IMR-90 (cell line): ENCODE measurements around the gene AP2M1. TPM values are rescaled to one million over a fixed set of nuclear protein-coding genes. Genes with fewer than 3 reads are reported as not detected.

Experiments
- ATAC-seq: fragments of 200-7000 bp; cut with Tn5 transposase; 2 replicates; pipeline ENCODE4 v1.9.1; 2020; ENCODE audit warnings: low read depth, mild to moderate bottlenecking, moderate library complexity
- BruUV-seq: library from RNA; stranded (reverse); fragments of 400-500 nt; replicated peaks from 2 replicates; lab custom pipeline; 2021; lab: Mats Ljungman, UMichigan
- CTCF ChIA-PET: fragments of 300-600 bp; formaldehyde crosslinking; extraction: SDS; loops from one replicate; lab custom pipeline; 2021; ENCODE audit warnings: antibody characterized with exemption; lab: Yijun Ruan, JAX
- POLR2A ChIA-PET: fragments of 300-600 bp; sonication (Branson Sonifier 250); formaldehyde crosslinking; loops from one replicate; lab custom pipeline; 2022; ENCODE audit warnings: antibody characterized with exemption; ENCODE audit not compliant: unreplicated experiment; lab: Charles Lee
- DNase-seq: peaks from one replicate; pipeline ENCODE4 v3.0.0; 2013
- H2AFZ ChIP-seq: replicated peaks from 2 replicates; pipeline ENCODE3; 2013; ENCODE audit warnings: low read length, mild to moderate bottlenecking; ENCODE audit not compliant: poor library complexity
- H2AK5ac ChIP-seq: 2 replicates; pipeline ENCODE4 v1.6.1; 2013; ENCODE audit warnings: low read depth, low read length, inconsistent platforms
- H2AK9ac ChIP-seq: replicated peaks from 2 replicates; pipeline ENCODE3; 2013; ENCODE audit warnings: mild to moderate bottlenecking, low read depth, low read length, moderate library complexity; ENCODE audit not compliant: poor library complexity
- H2BK120ac ChIP-seq: 2 replicates; pipeline ENCODE4 v1.6.1; 2013; ENCODE audit warnings: low read depth, low read length, inconsistent platforms
- H2BK15ac ChIP-seq: 3 replicates; pipeline ENCODE4 v1.6.1; 2013; ENCODE audit warnings: low read depth, low read length, inconsistent platforms
- H2BK20ac ChIP-seq: 2 replicates; pipeline ENCODE4 v1.6.1; 2013; ENCODE audit warnings: low read depth, mild to moderate bottlenecking, inconsistent platforms, low read length, moderate library complexity
- H2BK5ac ChIP-seq: 2 replicates; pipeline ENCODE4 v1.6.1; 2013; ENCODE audit warnings: mild to moderate bottlenecking, low read depth, low read length, inconsistent platforms; ENCODE audit not compliant: poor library complexity, severe bottlenecking
- H3K14ac ChIP-seq: replicated peaks from 2 replicates; pipeline ENCODE4 v1.6.1; 2013; ENCODE audit warnings: low read depth, low read length, inconsistent platforms
- H3K18ac ChIP-seq: 2 replicates; pipeline ENCODE4 v1.6.1; 2013; ENCODE audit warnings: low read depth, low read length, control low read depth
- H3K23ac ChIP-seq: 2 replicates; pipeline ENCODE4 v1.6.1; 2013; ENCODE audit warnings: low read depth, low read length, inconsistent platforms
- H3K27ac ChIP-seq: 2 replicates; pipeline ENCODE4 v1.5.1; 2013; ENCODE audit warnings: mild to moderate bottlenecking, control low read depth, low read length; ENCODE audit not compliant: insufficient read depth
- H3K27me3 ChIP-seq: 2 replicates; pipeline ENCODE4 v1.6.1; 2013; ENCODE audit warnings: low read length; ENCODE audit not compliant: control insufficient read depth, insufficient read depth
- H3K36me3 ChIP-seq: 2 replicates; pipeline ENCODE4 v1.6.1; 2013; ENCODE audit warnings: low read length, mixed read lengths; ENCODE audit not compliant: control insufficient read depth, insufficient read depth
- H3K4ac ChIP-seq: 2 replicates; pipeline ENCODE4 v1.6.1; 2013; ENCODE audit warnings: low read depth, low read length, inconsistent platforms
- H3K4me1 ChIP-seq: 2 replicates; pipeline ENCODE4 v1.6.1; 2013; ENCODE audit warnings: low read length, mixed read lengths; ENCODE audit not compliant: control insufficient read depth, insufficient read depth
- H3K4me2 ChIP-seq: 2 replicates; pipeline ENCODE4 v1.6.1; 2013; ENCODE audit warnings: low read depth, mild to moderate bottlenecking, control low read depth, low read length, moderate library complexity
- H3K4me3 ChIP-seq: 2 replicates; pipeline ENCODE4 v1.5.1; 2013; ENCODE audit warnings: low read depth, mild to moderate bottlenecking, control low read depth, low read length, moderate library complexity; ENCODE audit not compliant: insufficient read depth
- H3K56ac ChIP-seq: 2 replicates; pipeline ENCODE4 v1.6.1; 2013; ENCODE audit warnings: low read length, inconsistent platforms; ENCODE audit not compliant: insufficient read depth; ENCODE audit errors: extremely low read depth
- H3K79me1 ChIP-seq, 2 experiments: 2 replicates each; pipeline ENCODE4 v1.6.1; 2013; ENCODE audit warnings: low read length in 2 of 2, inconsistent platforms in 1 of 2, low read depth in 1 of 2
- H3K9ac ChIP-seq: 2 replicates; pipeline ENCODE4 v1.6.1; 2013; ENCODE audit warnings: low read depth, low read length, control low read depth
- H3K9me1 ChIP-seq: 2 replicates; pipeline ENCODE4 v1.6.1; 2013; ENCODE audit warnings: low read length, inconsistent platforms; ENCODE audit not compliant: insufficient read depth
- H3K9me3 ChIP-seq: 2 replicates; pipeline ENCODE4 v1.6.1; 2013; ENCODE audit warnings: low read length; ENCODE audit not compliant: control insufficient read depth, insufficient read depth
- H4K20me1 ChIP-seq: 2 replicates; pipeline ENCODE4 v1.6.1; 2013; ENCODE audit warnings: low read length, inconsistent platforms; ENCODE audit not compliant: insufficient read depth
- H4K5ac ChIP-seq: 2 replicates; pipeline ENCODE4 v1.6.1; 2013; ENCODE audit warnings: mild to moderate bottlenecking, low read depth, low read length, control low read depth
- H4K8ac ChIP-seq, 2 experiments: 2 replicates each; pipeline ENCODE4 v1.6.1; 2013; ENCODE audit warnings: low read depth in 2 of 2, low read length in 2 of 2, control low read depth in 1 of 2, inconsistent platforms in 1 of 2
- H4K91ac ChIP-seq: 2 replicates; pipeline ENCODE4 v1.6.1; 2013; ENCODE audit warnings: low read depth, low read length, inconsistent platforms; ENCODE audit not compliant: insufficient read depth
- BHLHE40 ChIP-seq: fragments of 150-350 bp; IDR thresholded peaks from 2 replicates; pipeline ENCODE4 v1.6.1; 2016; ENCODE audit warnings: mild to moderate bottlenecking, low read depth, low read length
- CEBPB ChIP-seq: IDR thresholded peaks from 2 replicates; pipeline ENCODE4 v1.6.1; 2012; ENCODE audit warnings: low read depth, low read length, improper control_type of control experiment
- CHD1 ChIP-seq: IDR thresholded peaks from 2 replicates; pipeline ENCODE4 v1.6.1; 2012; ENCODE audit warnings: low read depth, low read length, improper control_type of control experiment
- CTCF ChIP-seq: conservative IDR thresholded peaks from 2 replicates; pipeline ENCODE4 v1.5.1; 2012; ENCODE audit warnings: mild to moderate bottlenecking, low read depth, low read length, improper control_type of control experiment
- ELK1 ChIP-seq: fragments of 150-350 bp; IDR thresholded peaks from 2 replicates; pipeline ENCODE4 v1.6.1; 2016; ENCODE audit warnings: low read depth, mild to moderate bottlenecking, low read length, moderate library complexity, borderline replicate concordance
- FOS ChIP-seq: fragments of 150-350 bp; IDR thresholded peaks from 2 replicates; pipeline ENCODE4 v1.6.1; 2016; ENCODE audit warnings: low read depth, low read length
- MAFK ChIP-seq: IDR thresholded peaks from 2 replicates; pipeline ENCODE4 v1.6.1; 2012; ENCODE audit warnings: low read depth, low read length, improper control_type of control experiment
- MAZ ChIP-seq: IDR thresholded peaks from 2 replicates; pipeline ENCODE4 v1.6.1; 2012; ENCODE audit warnings: low read depth, mild to moderate bottlenecking, low read length, improper control_type of control experiment, moderate library complexity, borderline replicate concordance
- MXI1 ChIP-seq: IDR thresholded peaks from 2 replicates; pipeline ENCODE4 v1.6.1; 2012; ENCODE audit warnings: low read depth, mild to moderate bottlenecking, low read length, moderate library complexity, borderline replicate concordance
- NFE2L2 ChIP-seq: fragments of 150-350 bp; IDR thresholded peaks from 2 replicates; pipeline ENCODE4 v1.6.1; 2016; ENCODE audit warnings: low read depth, mild to moderate bottlenecking, low read length
- POLR2A ChIP-seq: IDR thresholded peaks from 2 replicates; pipeline ENCODE4 v1.6.1; 2012; ENCODE audit warnings: mild to moderate bottlenecking, low read depth, low read length
- RAD21 ChIP-seq: IDR thresholded peaks from 2 replicates; pipeline ENCODE4 v1.6.1; 2012; ENCODE audit warnings: low read length, improper control_type of control experiment
- RCOR1 ChIP-seq: IDR thresholded peaks from 2 replicates; pipeline ENCODE4 v1.6.1; 2012; ENCODE audit warnings: mild to moderate bottlenecking, low read length, improper control_type of control experiment; ENCODE audit not compliant: insufficient replicate concordance
- RFX5 ChIP-seq: IDR thresholded peaks from 2 replicates; pipeline ENCODE4 v1.8.0; 2012; ENCODE audit warnings: low read depth, mild to moderate bottlenecking, low read length, moderate library complexity
- SMC3 ChIP-seq: fragments of 150-350 bp; IDR thresholded peaks from 2 replicates; pipeline ENCODE4 v1.6.1; 2016; ENCODE audit warnings: low read depth, mild to moderate bottlenecking, antibody characterized with exemption, low read length, moderate library complexity
- USF2 ChIP-seq: fragments of 150-350 bp; IDR thresholded peaks from 2 replicates; pipeline ENCODE4 v1.6.1; 2017; ENCODE audit warnings: mild to moderate bottlenecking, antibody characterized with exemption, low read length, low read depth
- WGBS, 2 experiments: methylation state at CpG; one replicate each; pipeline versions ENCODE4 v1.1.5 to v1.1.7; 2013; ENCODE audit warnings: missing lambda C conversion rate in 2 of 2; ENCODE audit not compliant: insufficient read length in 1 of 2; ENCODE audit errors: extremely low coverage in 2 of 2; 5-methylcytosine and 5-hydroxymethylcytosine counted together
- dilution Hi-C: fragments of 300-500 bp; cut with HindIII; formaldehyde crosslinking; loops from one replicate; pipeline ENCODE4 v1.14.3; 2018; ENCODE audit warnings: low sequenced_read_pairs; ENCODE audit not compliant: unreplicated experiment
- in situ Hi-C: fragments of 300-500 bp; cut with MboI; formaldehyde crosslinking; loops from 3 replicates; pipeline ENCODE4 v1.14.3; 2019; ENCODE audit warnings: low sequenced_read_pairs, inconsistent platforms, mixed read lengths
- intact Hi-C: fragments of 100-400 bp; cut with micrococcal nuclease; formaldehyde crosslinking; loops from 2 replicates; pipeline ENCODE4 v1.10.0; 2022
- polyA plus RNA-seq, 3 experiments: library from polyadenylated mRNA; depleted of rRNA; stranded (reverse); fragments of >200 nt; gene quantifications; 2 replicates each; pipeline ENCODE4 v1.2.3, GENCODE V29; 2012; ENCODE audit warnings: low replicate concordance in 1 of 3
- total RNA-seq: library from RNA; depleted of rRNA; stranded (reverse); fragments of >200 nt; gene quantifications from 2 replicates; pipeline ENCODE4 v1.2.3, GENCODE V29; 2012

AP2M1 gene
- total and polyA plus RNA-seq, 2 of the 4 experiments (the other 2 are of a cell fraction), result 876 to 1,065 TPM

- dilution Hi-C loops, result no loop called here
- peaks cover 22% of the 10 kb centered on the region for H3K9me1 ChIP-seq
- no peaks in the 10 kb centered on the region for H3K9me3 ChIP-seq
- DNase-seq, result peak; percentile 36
- no peak overlapping the region for H2AK5ac ChIP-seq
- H2BK20ac ChIP-seq, result no peak overlapping the region
- TF ChIP-seq MAZ (no peak), RAD21 (no peak), FOS (no peak), RFX5 (no peak), NFE2L2 (no peak), SMC3 (no peak), RCOR1 (no peak), MAFK (no peak), BHLHE40 (no peak), CHD1 (no peak), USF2 (no peak), CTCF (no peak), CEBPB (no peak), POLR2A (no peak), MXI1 (no peak), ELK1 (no peak)
- in situ Hi-C loops, result no loop called here
- 0 out of 2 replicates have a peak overlapping the region, but pooled peaks have one; percentile 0 for H3K23ac ChIP-seq
- H3K4me3 ChIP-seq, result no peak overlapping the region
- H2AK9ac ChIP-seq, result no peak overlapping the region
- BruUV-seq, result no TSS peak
- no peak overlapping the region for H2BK15ac ChIP-seq
- H3K4me1 ChIP-seq, result peaks cover 10% of the 10 kb centered on the region
- H4K8ac ChIP-seq, result no peak overlapping the region
- no peak for ATAC-seq
- H4K91ac ChIP-seq, result no peak overlapping the region
- no peak overlapping the region for H2BK120ac ChIP-seq
- H3K4ac ChIP-seq, result no peak overlapping the region
- H3K9ac ChIP-seq, result no peak overlapping the region
- peaks cover 53% of the 10 kb centered on the region for H4K20me1 ChIP-seq
- H3K27me3 ChIP-seq, result no peaks in the 10 kb centered on the region
- no peak overlapping the region for H3K56ac ChIP-seq
- no peak overlapping the region for H3K27ac ChIP-seq
- no peak overlapping the region for H2BK5ac ChIP-seq
- H3K36me3 ChIP-seq, result peaks cover 64% of the 10 kb centered on the region
- H3K79me1 ChIP-seq, result peaks cover 36 to 67% of the 10 kb centered on the region in 2 experiments
- WGBS, 2 experiments, result 94% methylated on average over 13 of the region's 13 CpGs; no CpG with 5 or more reads in 1 of the 2 experiments
- no peak overlapping the region for H3K4me2 ChIP-seq
- ChIA-PET POLR2A (no interaction called here), CTCF (interaction anchor here (0.7 to 1.4 kb wide), 2 partner anchors 71 to 193 kb away, joined by 3 to 4 read pairs; partner anchors contain the start of gene EEF1AKMT4)
- H4K5ac ChIP-seq, result no peak overlapping the region
- intact Hi-C loops, result loop anchor here (5.0 kb wide), 1 partner anchor 281 kb away; no protein-coding TSS in a partner anchor
- H2AFZ ChIP-seq, result no peak overlapping the region
- no peak overlapping the region for H3K18ac ChIP-seq
- H3K14ac ChIP-seq, result no peak overlapping the region
These were observed 4.0 kb downstream of the AP2M1 start for GRCh38 chr3:184178521-184179138.
